H4 (cell line): ENCODE data around the gene PROSER1. TPM values are rescaled to one million over a fixed set of nuclear protein-coding genes. Genes with fewer than 3 reads are reported as not detected.
"Not testable (repeated sequence)": the region's sequence is repeated elsewhere in the genome, so short reads cannot be mapped to it uniquely, and the experiment has no call there.

Source experiments
- DNase-seq: peaks from one replicate; pipeline ENCODE4 v3.0.0-alpha.2; 2015; ENCODE audit warnings: low spot score
- total RNA-seq: library from RNA; depleted of rRNA; stranded (reverse); fragments of >200 nt; shearing (Covaris generic); gene quantifications from 2 replicates; pipeline ENCODE4 v1.2.3, GENCODE V29; 2014

Gene PROSER1
- total RNA-seq, 1 experiment from 2014 or later = 6.3 TPM

- no peak for DNase-seq
These were observed 12.5 kb downstream of the PROSER1 start for GRCh38 chr13:39025433-39025839.

- DNase-seq = peak; percentile 5
These were observed 14.1 kb downstream of the PROSER1 start for GRCh38 chr13:39023761-39024160.

DNA sequence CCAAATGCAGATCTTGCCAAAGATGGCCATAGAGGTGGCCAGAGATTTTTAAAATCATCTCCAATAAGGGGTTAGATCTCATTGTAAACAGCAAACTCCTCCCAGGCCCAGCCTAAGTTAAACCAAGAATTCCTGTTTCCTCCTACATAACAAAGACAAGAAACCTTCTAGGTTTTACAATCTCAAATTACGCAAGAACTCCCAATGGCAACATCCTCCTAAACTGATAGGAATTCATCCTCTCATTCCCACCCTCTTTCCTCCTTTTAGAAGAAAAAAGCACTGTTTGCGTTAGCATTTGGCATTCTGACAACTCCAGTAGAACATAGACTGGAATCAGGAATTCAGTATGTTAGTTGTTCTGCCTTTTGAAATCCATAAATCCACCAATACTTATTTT lies 14.6 kb downstream of the PROSER1 start:
- no peak for DNase-seq

DNA sequence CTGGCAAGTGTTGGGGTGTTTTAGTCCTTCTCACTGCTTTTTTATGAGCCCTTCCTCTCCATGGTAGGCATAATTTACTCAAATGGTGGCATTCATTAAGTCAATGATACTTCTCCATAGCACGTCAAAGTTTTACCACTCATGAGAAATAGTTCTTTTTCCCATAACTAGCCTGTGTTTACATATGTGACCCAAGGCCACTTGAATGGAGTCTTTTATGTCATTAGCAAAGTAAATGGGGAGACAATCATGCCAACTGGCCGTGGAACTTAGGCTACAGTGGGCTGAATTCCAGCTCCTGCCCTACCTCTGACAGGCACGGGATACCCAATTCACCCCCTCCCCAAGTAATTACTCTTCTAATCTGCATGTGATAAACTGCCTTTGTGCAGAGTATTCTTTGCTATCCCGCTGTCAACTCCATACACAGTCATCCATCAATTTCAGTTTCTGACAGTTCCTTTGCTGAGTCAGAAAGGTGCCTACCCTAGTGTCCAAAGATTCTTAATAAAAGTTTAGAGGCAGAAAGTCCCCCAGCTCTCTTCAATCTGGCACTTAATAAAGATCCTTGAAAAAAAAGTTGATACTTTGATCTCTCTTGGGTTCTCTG lies 16.9 kb downstream of the PROSER1 start:
- no peak for DNase-seq

DNA sequence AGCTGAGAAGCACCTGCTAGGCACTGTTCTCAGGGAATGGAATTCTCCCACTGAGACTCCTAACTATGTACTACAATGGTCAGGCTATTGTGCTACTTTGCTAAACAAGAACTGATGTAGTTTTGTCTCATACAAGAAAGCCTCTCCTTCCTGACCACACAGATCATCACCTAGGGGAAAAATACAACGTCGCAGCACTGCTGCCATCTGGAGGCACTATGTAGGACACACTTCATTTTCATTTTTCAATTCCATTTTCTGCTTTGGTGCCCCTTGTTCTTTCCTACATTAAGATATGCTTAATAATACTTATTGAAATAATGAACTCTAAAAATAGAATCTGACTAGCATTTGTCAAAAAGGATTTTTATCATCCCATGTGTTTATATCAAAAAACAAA lies 21.1 kb downstream of the PROSER1 start:
- DNase-seq = peak; percentile 10

DNA sequence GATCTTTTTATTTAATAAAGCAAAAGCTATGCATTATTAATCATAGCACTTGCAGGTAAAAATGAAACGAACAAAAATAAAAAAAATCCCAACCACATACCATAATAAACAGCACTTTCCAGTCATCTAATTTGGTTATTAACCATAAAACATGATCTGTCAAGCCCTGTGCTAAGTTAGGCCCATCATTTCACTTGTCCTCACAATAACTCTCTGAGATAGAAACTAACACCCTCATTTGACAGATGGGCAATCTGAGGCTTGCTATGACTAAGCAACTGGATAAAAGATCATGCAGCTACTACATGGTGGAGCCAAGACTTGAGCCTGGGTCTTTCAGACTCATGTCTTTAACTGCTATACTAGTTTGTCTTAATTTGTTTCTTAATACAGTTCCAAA lies 21.8 kb downstream of the PROSER1 start:
- no peak for DNase-seq

GRCh38 chr13:39013462-39013861 lies 24.4 kb downstream of the PROSER1 start:
- DNase-seq = no peak

- DNase-seq = no peak
These were observed 25.3 kb downstream of the PROSER1 start for GRCh38 chr13:39012608-39013007.

- DNase-seq = not testable (repeated sequence)
These were observed 31.3 kb downstream of the PROSER1 start for GRCh38 chr13:39006371-39007111.

GRCh38 chr13:38998739-38999138 lies 39.1 kb downstream of the PROSER1 start:
- DNase-seq = no peak

GRCh38 chr13:38993381-38993780 lies 44.5 kb downstream of the PROSER1 start:
- DNase-seq = no peak

GRCh38 chr13:38990693-38991092 lies 47.2 kb downstream of the PROSER1 start, which contains the start of gene STOML3:
STOML3 (minus strand) TSS chr13:38990831; CDS start chr13:38990721, 110 bp downstream.
- DNase-seq = no peak

DNA sequence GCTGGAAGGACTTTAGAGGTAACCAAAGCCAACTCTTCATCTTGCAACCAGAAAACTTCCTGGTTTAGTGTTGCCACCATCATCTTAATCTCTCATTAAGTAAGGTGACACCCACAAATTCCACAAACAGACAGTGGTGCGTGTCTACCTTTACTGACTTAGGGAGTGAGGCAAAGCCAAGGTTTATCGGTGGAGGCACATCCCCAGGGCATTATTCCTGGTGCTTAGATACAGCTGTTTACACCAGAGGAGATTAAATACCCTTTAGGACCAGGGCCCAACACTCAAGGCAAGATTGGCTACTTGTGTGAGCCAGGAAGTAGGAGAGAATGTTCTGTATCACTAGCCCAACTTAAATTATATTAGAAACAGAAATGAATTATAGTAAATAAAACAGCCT lies 56.8 kb downstream of the PROSER1 start:
- DNase-seq = no peak

GRCh38 chr13:38980750-38981078 lies 57.2 kb downstream of the PROSER1 start:
- no peak for DNase-seq

- DNase-seq = no peak
These were observed 57.8 kb downstream of the PROSER1 start for GRCh38 chr13:38979891-38980749.

- DNase-seq = no peak
These were observed 67.4 kb downstream of the PROSER1 start for GRCh38 chr13:38970380-38971051.

DNA sequence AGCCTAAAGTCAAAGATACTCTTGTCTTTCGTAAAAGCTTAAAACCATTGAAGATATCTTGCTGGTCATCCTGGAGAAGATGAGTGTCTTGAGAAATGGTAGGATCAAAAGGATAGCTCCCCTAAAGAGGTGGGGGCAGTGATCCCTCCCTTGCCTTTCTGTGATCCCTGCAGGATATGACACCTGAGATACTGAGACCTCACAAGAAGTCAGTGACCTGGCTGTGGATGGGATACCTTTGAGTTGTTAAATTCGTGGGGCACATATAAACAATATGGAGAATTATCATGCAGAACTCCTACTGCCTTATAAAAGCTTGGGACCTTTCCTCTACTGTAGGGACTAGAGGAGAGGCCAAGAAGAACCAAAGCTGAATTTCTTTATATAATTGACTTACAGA lies 68.7 kb downstream of the PROSER1 start:
- DNase-seq = no peak

- no peak for DNase-seq
These were observed 70.4 kb downstream of the PROSER1 start for GRCh38 chr13:38967446-38967845.

GRCh38 chr13:38965281-38965680 lies 72.6 kb downstream of the PROSER1 start:
- DNase-seq = no peak

DNA sequence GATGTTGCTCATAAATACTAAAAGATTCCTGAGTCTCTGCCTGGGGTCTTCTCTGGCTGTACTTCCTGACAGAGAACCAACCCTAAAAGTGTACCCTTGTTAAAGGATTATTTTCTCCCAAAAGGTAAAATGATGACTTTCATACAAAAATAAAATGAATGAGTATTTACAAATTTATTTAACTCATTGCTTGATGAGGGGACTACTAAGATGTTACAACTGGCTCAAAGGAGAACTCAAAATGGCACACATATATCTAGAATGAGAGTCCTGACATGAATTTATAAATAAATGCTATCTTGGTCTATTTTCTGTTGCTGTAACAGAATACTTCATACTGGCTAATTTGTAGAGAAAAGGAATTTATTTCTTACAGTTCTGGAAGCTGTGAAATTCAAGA lies 77.7 kb downstream of the PROSER1 start:
- no peak for DNase-seq
